ENCODE measurements around the gene PIP4K2A. TPM values are rescaled to one million over a fixed set of nuclear protein-coding genes. Genes with fewer than 3 reads are reported as not detected.

The PIP4K2A gene
- total RNA-seq, 2 donors from 2014 or later, result 15.0 to 17.8 TPM

DNA sequence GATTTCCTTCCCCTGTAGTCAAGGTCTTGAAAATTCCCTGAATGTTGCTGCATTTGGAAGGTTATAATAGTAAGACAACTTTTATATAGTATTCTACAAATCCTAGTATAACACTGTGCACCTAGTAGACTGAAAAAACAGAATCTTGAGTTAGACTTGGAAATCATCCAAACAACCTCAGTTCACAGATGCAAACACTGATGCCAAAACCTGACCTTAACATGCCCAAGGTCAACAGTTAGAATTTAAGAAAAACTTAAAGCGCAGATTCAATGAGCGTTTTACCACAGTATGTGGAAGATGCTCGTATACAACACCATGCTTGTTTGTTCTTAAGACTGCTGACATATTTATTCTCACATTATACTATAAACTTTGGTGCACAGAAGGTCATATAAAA, 3.0 kb downstream of the PIP4K2A start:
- H3K4me1 Mint-ChIP-seq, result peaks cover 9% of the 10 kb centered on the region
- Histone ChIP-seq H3K27me3 (ENCODE audit: control insufficient read depth, insufficient read depth, low read length, poor library complexity, severe bottlenecking) (peaks cover 78% of the 10 kb centered on the region), H3K4me1 (ENCODE audit: control insufficient read depth, insufficient read depth, low read length) (peaks cover 4% of the 10 kb centered on the region), H3K9me3 (ENCODE audit: control insufficient read depth, low read length) (no peaks in the 10 kb centered on the region), H3K4me3 (ENCODE audit: low read length) (no peak overlapping the region), H3K27ac (ENCODE audit: low read depth, low read length) (no peak overlapping the region), H3K9ac (ENCODE audit: extremely low read depth, low read length, poor library complexity, severe bottlenecking) (no peak overlapping the region), H3K36me3 (ENCODE audit: control insufficient read depth, insufficient read depth, low read length) (no peaks in the 10 kb centered on the region)
- peaks cover 73% of the 10 kb centered on the region for H3K27me3 Mint-ChIP-seq (ENCODE audit: insufficient read depth)
- TF ChIP-seq, protein P1, sequence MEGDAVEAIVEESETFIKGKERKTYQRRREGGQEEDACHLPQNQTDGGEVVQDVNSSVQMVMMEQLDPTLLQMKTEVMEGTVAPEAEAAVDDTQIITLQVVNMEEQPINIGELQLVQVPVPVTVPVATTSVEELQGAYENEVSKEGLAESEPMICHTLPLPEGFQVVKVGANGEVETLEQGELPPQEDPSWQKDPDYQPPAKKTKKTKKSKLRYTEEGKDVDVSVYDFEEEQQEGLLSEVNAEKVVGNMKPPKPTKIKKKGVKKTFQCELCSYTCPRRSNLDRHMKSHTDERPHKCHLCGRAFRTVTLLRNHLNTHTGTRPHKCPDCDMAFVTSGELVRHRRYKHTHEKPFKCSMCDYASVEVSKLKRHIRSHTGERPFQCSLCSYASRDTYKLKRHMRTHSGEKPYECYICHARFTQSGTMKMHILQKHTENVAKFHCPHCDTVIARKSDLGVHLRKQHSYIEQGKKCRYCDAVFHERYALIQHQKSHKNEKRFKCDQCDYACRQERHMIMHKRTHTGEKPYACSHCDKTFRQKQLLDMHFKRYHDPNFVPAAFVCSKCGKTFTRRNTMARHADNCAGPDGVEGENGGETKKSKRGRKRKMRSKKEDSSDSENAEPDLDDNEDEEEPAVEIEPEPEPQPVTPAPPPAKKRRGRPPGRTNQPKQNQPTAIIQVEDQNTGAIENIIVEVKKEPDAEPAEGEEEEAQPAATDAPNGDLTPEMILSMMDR (conservative IDR thresholded peaks at IDR 0.05), result no peak
- no peaks in the 10 kb centered on the region for H3K36me3 Mint-ChIP-seq (ENCODE audit: low read depth)
- DNase-seq, result no peak
- no peak overlapping the region for H3K4me3 Mint-ChIP-seq
- H3K27ac Mint-ChIP-seq, result no peak overlapping the region
- 96 to 100% methylated on average over 3 of the region's 3 CpGs for WGBS, 2 experiments (ENCODE audit: insufficient coverage in 1 of 2, insufficient read length in 1 of 2)
- no peaks in the 10 kb centered on the region for H3K9me3 Mint-ChIP-seq

DNA sequence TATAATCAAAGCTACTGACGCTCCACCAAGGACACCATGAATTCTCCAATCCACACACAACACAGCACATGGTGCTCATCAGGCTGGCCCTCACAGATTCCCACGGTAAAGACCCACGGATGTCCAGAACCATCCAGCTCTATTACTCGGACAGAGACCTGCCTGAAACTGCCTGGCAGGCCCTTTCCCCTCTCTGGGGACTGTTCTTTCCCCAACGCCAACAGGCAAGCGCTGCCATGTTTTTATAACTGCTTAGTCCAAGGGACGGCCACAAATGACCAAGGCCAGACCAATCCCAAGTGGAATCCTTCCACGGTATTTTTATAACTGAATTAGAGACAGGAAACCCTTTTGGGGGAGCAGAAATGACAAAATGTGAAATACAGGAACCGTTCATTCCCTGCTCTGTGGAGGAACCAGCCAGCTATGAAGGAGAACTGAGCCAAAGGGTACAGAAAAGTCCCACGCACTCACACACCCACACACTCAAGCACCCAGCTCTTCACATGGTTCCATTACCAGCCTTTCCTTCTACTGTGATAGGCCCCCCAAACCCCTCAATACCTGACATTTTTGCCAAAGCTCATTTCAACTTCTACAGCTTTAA, 4.1 kb downstream of the PIP4K2A start:
- Histone ChIP-seq H3K4me3 (ENCODE audit: low read length) (no peak overlapping the region), H3K4me1 (ENCODE audit: control insufficient read depth, insufficient read depth, low read length) (peaks cover 4% of the 10 kb centered on the region), H3K27me3 (ENCODE audit: control insufficient read depth, insufficient read depth, low read length, poor library complexity, severe bottlenecking) (peaks cover 67% of the 10 kb centered on the region), H3K9me3 (ENCODE audit: control insufficient read depth, low read length) (no peaks in the 10 kb centered on the region), H3K27ac (ENCODE audit: low read depth, low read length) (no peak overlapping the region), H3K9ac (ENCODE audit: extremely low read depth, low read length, poor library complexity, severe bottlenecking) (no peak overlapping the region), H3K36me3 (ENCODE audit: control insufficient read depth, insufficient read depth, low read length) (no peaks in the 10 kb centered on the region)
- DNase-seq, result no peak
- TF ChIP-seq, protein P1 (conservative IDR thresholded peaks at IDR 0.05), result no peak
- H3K4me3 Mint-ChIP-seq, result no peak overlapping the region
- H3K27ac Mint-ChIP-seq, result no peak overlapping the region
- H3K27me3 Mint-ChIP-seq (ENCODE audit: insufficient read depth), result peaks cover 64% of the 10 kb centered on the region
- H3K9me3 Mint-ChIP-seq, result no peaks in the 10 kb centered on the region
- H3K4me1 Mint-ChIP-seq, result peaks cover 15% of the 10 kb centered on the region
- no peaks in the 10 kb centered on the region for H3K36me3 Mint-ChIP-seq (ENCODE audit: low read depth)
- WGBS, 2 experiments (ENCODE audit: insufficient coverage in 1 of 2, insufficient read length in 1 of 2), result 92 to 96% methylated on average over 3 to 10 of the region's 10 CpGs

DNA sequence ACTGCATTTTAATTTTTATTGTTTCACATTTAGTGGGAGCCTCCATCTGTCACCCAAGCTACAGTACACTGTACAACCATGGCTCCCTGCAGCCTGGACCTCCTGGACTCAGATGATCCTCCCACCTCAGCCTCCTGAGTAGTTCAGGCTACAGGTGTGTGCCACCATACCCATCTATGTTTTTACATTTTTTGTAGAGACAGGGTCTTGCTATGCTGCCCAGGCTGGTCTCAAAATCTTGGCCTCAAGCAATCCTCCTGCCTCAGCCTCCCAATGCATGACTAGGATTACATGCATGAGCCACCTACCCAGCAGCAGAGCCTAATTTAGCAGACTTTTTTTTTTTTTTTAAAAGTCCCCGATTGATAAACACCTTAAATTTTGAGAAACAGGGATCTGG, 5.6 kb downstream of the PIP4K2A start:
- Histone ChIP-seq H3K27me3 (ENCODE audit: control insufficient read depth, insufficient read depth, low read length, poor library complexity, severe bottlenecking) (peaks cover 61% of the 10 kb centered on the region), H3K4me3 (ENCODE audit: low read length) (no peak overlapping the region), H3K4me1 (ENCODE audit: control insufficient read depth, insufficient read depth, low read length) (peaks cover 4% of the 10 kb centered on the region), H3K9ac (ENCODE audit: extremely low read depth, low read length, poor library complexity, severe bottlenecking) (no peak overlapping the region), H3K9me3 (ENCODE audit: control insufficient read depth, low read length) (no peaks in the 10 kb centered on the region), H3K36me3 (ENCODE audit: control insufficient read depth, insufficient read depth, low read length) (no peaks in the 10 kb centered on the region), H3K27ac (ENCODE audit: low read depth, low read length) (no peak overlapping the region)
- Mint-ChIP-seq H3K4me3 (no peak overlapping the region), H3K9me3 (no peaks in the 10 kb centered on the region), H3K27me3 (ENCODE audit: insufficient read depth) (peaks cover 58% of the 10 kb centered on the region), H3K27ac (no peak overlapping the region), H3K4me1 (peaks cover 15% of the 10 kb centered on the region), H3K36me3 (ENCODE audit: low read depth) (no peaks in the 10 kb centered on the region)
- no peak for DNase-seq
- TF ChIP-seq, protein P1 (conservative IDR thresholded peaks at IDR 0.05), result no peak
- 89% methylated on average over 1 of the region's 1 CpG; no CpG with 5 or more reads in 1 of the 2 experiments for WGBS, 2 experiments (ENCODE audit: insufficient coverage in 1 of 2, insufficient read length in 1 of 2)
